ENCODE data around the gene SPTB.

Gene SPTB

GRCh38 chr14:64870160-64870559 is 9.5 kb downstream of the SPTB start:
- Histone ChIP-seq H3K4me1 (ENCODE audit: control insufficient read depth, insufficient read depth, low read depth, low read length) (no peaks in the 10 kb centered on the region), H3K23ac (ENCODE audit: low read length in 2 of 2) (no peak overlapping the region), H3K18ac (ENCODE audit: low read depth in 1 of 2, low read length in 2 of 2) (no peak overlapping the region), H3K4me3 (ENCODE audit: insufficient read depth in 1 of 2, low read depth in 1 of 2, low read length in 2 of 2) (no peak overlapping the region), H2BK12ac (ENCODE audit: low read length in 2 of 2) (no peak overlapping the region), H3K14ac (ENCODE audit: low read length in 2 of 2) (no peak overlapping the region), H2BK5ac (ENCODE audit: low read depth, low read length, poor library complexity, severe bottlenecking) (no peak overlapping the region), H3K79me1 (replicated peaks; ENCODE audit: low read length, poor library complexity, severe bottlenecking) (no peaks in the 10 kb centered on the region), H3K36me3 (ENCODE audit: control insufficient read depth in 1 of 2, insufficient read depth in 2 of 2, low read depth in 1 of 2, low read length in 2 of 2) (no peaks in the 10 kb centered on the region), H3K9me3 (ENCODE audit: control insufficient read depth, low read length) (peaks cover 9% of the 10 kb centered on the region), H4K8ac (ENCODE audit: low read length) (no peak overlapping the region), H3K4ac (ENCODE audit: low read depth in 1 of 2, low read length in 2 of 2) (no peak overlapping the region), H2BK120ac (ENCODE audit: low read depth, low read length) (no peak overlapping the region), H3K27me3 (ENCODE audit: control insufficient read depth in 1 of 2, insufficient read depth in 1 of 2, low read length in 2 of 2) (peaks cover 21 to 48% of the 10 kb centered on the region in 2 experiments), H2AK5ac (ENCODE audit: low read length, severe bottlenecking) (no peak overlapping the region), H2BK15ac (ENCODE audit: low read depth, poor library complexity, severe bottlenecking) (no peak overlapping the region), H3K4me2 (ENCODE audit: low read length, poor library complexity, severe bottlenecking) (no peak overlapping the region), H3K27ac (ENCODE audit: low read length, poor library complexity, severe bottlenecking) (no peak overlapping the region), H2AFZ (ENCODE audit: low read depth, low read length) (no peak overlapping the region), H4K91ac (ENCODE audit: low read length) (no peak overlapping the region), H3K9ac (ENCODE audit: low read length) (no peak overlapping the region)
- WGBS: 94% methylated on average over 2 of the region's 2 CpGs
- no peak for DNase-seq

- no peak overlapping the region for H2BK120ac ChIP-seq (ENCODE audit: low read depth, low read length)
- no peak overlapping the region for H3K18ac ChIP-seq (ENCODE audit: low read depth in 1 of 2, low read length in 2 of 2)
- H3K9ac ChIP-seq (ENCODE audit: low read length): no peak overlapping the region
- H3K23ac ChIP-seq (ENCODE audit: low read length in 2 of 2): no peak overlapping the region
- no peak overlapping the region for H4K91ac ChIP-seq (ENCODE audit: low read length)
- no peak overlapping the region for H3K14ac ChIP-seq (ENCODE audit: low read length in 2 of 2)
- H4K8ac ChIP-seq (ENCODE audit: low read length): no peak overlapping the region
- no peaks in the 10 kb centered on the region for H3K4me1 ChIP-seq (ENCODE audit: control insufficient read depth, insufficient read depth, low read depth, low read length)
- H3K36me3 ChIP-seq (ENCODE audit: control insufficient read depth in 1 of 2, insufficient read depth in 2 of 2, low read depth in 1 of 2, low read length in 2 of 2): no peaks in the 10 kb centered on the region
- H3K27me3 ChIP-seq (ENCODE audit: control insufficient read depth in 1 of 2, insufficient read depth in 1 of 2, low read length in 2 of 2): peaks cover 18 to 51% of the 10 kb centered on the region in 2 experiments
- no peak overlapping the region for H2BK12ac ChIP-seq (ENCODE audit: low read length in 2 of 2)
- H2AK5ac ChIP-seq (ENCODE audit: low read length, severe bottlenecking): no peak overlapping the region
- no CpG with 5 or more reads among the region's 1 CpG for WGBS
- no peak for DNase-seq
- no peak overlapping the region for H2BK15ac ChIP-seq (ENCODE audit: low read depth, poor library complexity, severe bottlenecking)
- H2AFZ ChIP-seq (ENCODE audit: low read depth, low read length): no peak overlapping the region
- H3K27ac ChIP-seq (ENCODE audit: low read length, poor library complexity, severe bottlenecking): no peak overlapping the region
- peaks cover 9% of the 10 kb centered on the region for H3K9me3 ChIP-seq (ENCODE audit: control insufficient read depth, low read length)
- H2BK5ac ChIP-seq (ENCODE audit: low read depth, low read length, poor library complexity, severe bottlenecking): no peak overlapping the region
- no peak overlapping the region for H3K4ac ChIP-seq (ENCODE audit: low read depth in 1 of 2, low read length in 2 of 2)
- no peak overlapping the region for H3K4me2 ChIP-seq (ENCODE audit: low read length, poor library complexity, severe bottlenecking)
- no peaks in the 10 kb centered on the region for H3K79me1 ChIP-seq (replicated peaks; ENCODE audit: low read length, poor library complexity, severe bottlenecking)
- no peak overlapping the region for H3K4me3 ChIP-seq (ENCODE audit: insufficient read depth in 1 of 2, low read depth in 1 of 2, low read length in 2 of 2)
Observed at GRCh38 chr14:64868841-64869240, 10.9 kb downstream of the SPTB start.

DNA sequence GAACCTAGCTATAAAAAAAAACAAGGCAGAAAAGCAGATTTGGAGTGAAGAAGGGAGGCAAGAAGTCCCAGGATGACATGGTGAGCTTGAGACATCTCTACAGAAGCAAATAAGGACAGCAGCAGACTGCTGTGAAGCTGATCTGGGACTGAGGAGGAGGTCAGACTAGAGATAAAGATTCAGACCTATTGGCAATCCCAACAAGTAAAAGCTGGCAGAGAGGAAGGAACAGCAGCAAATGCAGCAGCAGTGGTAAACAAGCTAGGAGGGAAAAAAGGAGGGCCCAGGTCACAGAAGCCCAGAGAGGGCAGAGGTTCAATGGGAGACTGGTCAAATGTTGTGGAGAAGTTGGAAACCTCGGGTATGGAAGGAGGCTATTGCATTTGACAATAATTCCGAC is 11.3 kb downstream of the SPTB start:
- Histone ChIP-seq H3K36me3 (ENCODE audit: control insufficient read depth in 1 of 2, insufficient read depth in 2 of 2, low read depth in 1 of 2, low read length in 2 of 2) (no peaks in the 10 kb centered on the region), H3K27me3 (ENCODE audit: control insufficient read depth in 1 of 2, insufficient read depth in 1 of 2, low read length in 2 of 2) (peaks cover 21 to 56% of the 10 kb centered on the region in 2 experiments), H3K9ac (ENCODE audit: low read length) (no peak overlapping the region), H2AFZ (ENCODE audit: low read depth, low read length) (no peak overlapping the region), H2AK5ac (ENCODE audit: low read length, severe bottlenecking) (no peak overlapping the region), H4K91ac (ENCODE audit: low read length) (no peak overlapping the region), H3K27ac (ENCODE audit: low read length, poor library complexity, severe bottlenecking) (no peak overlapping the region), H2BK120ac (ENCODE audit: low read depth, low read length) (no peak overlapping the region), H2BK12ac (ENCODE audit: low read length in 2 of 2) (no peak overlapping the region), H3K14ac (ENCODE audit: low read length in 2 of 2) (no peak overlapping the region), H3K4me2 (ENCODE audit: low read length, poor library complexity, severe bottlenecking) (no peak overlapping the region), H4K8ac (ENCODE audit: low read length) (no peak overlapping the region), H3K4me1 (ENCODE audit: control insufficient read depth, insufficient read depth, low read depth, low read length) (no peaks in the 10 kb centered on the region), H3K4ac (ENCODE audit: low read depth in 1 of 2, low read length in 2 of 2) (no peak overlapping the region), H2BK15ac (ENCODE audit: low read depth, poor library complexity, severe bottlenecking) (no peak overlapping the region), H3K4me3 (ENCODE audit: insufficient read depth in 1 of 2, low read depth in 1 of 2, low read length in 2 of 2) (no peak overlapping the region), H3K79me1 (replicated peaks; ENCODE audit: low read length, poor library complexity, severe bottlenecking) (no peaks in the 10 kb centered on the region), H2BK5ac (ENCODE audit: low read depth, low read length, poor library complexity, severe bottlenecking) (no peak overlapping the region), H3K9me3 (ENCODE audit: control insufficient read depth, low read length) (peaks cover 9% of the 10 kb centered on the region), H3K18ac (ENCODE audit: low read depth in 1 of 2, low read length in 2 of 2) (no peak overlapping the region), H3K23ac (ENCODE audit: low read length in 2 of 2) (no peak overlapping the region)
- no peak for DNase-seq
- no CpG with 5 or more reads among the region's 2 CpGs for WGBS

DNA sequence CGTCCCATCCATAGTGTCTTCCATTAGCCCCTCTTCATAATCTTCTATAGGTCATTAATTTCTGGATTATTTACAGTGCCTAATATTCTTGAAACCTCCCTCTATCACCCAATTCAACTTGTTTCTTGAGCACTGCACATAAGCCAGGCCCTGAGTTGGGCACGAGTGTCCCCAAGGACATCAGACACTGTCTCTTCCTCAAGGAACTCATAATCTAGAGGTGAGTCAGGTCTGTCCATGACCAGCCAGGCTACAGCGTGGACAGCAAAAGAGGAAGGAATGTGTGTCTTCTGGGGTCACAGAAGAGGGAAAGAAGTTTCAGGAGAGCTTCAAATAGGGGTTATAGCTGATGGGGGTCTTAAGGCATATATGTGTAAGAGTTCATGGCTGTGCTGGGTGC is 12.5 kb downstream of the SPTB start:
- DNase-seq: no peak
- no peaks in the 10 kb centered on the region for H3K36me3 ChIP-seq (ENCODE audit: control insufficient read depth in 1 of 2, insufficient read depth in 2 of 2, low read depth in 1 of 2, low read length in 2 of 2)
- WGBS: 84% methylated on average over 3 of the region's 3 CpGs
- no peak overlapping the region for H2BK12ac ChIP-seq (ENCODE audit: low read length in 2 of 2)
- no peak overlapping the region for H2AFZ ChIP-seq (ENCODE audit: low read depth, low read length)
- H3K23ac ChIP-seq (ENCODE audit: low read length in 2 of 2): no peak overlapping the region
- no peaks in the 10 kb centered on the region for H3K4me1 ChIP-seq (ENCODE audit: control insufficient read depth, insufficient read depth, low read depth, low read length)
- H3K4ac ChIP-seq (ENCODE audit: low read depth in 1 of 2, low read length in 2 of 2): no peak overlapping the region
- H3K27me3 ChIP-seq (ENCODE audit: control insufficient read depth in 1 of 2, insufficient read depth in 1 of 2, low read length in 2 of 2): peaks cover 27 to 60% of the 10 kb centered on the region in 2 experiments
- no peak overlapping the region for H3K18ac ChIP-seq (ENCODE audit: low read depth in 1 of 2, low read length in 2 of 2)
- H3K4me3 ChIP-seq (ENCODE audit: insufficient read depth in 1 of 2, low read depth in 1 of 2, low read length in 2 of 2): no peak overlapping the region
- H3K79me1 ChIP-seq (replicated peaks; ENCODE audit: low read length, poor library complexity, severe bottlenecking): no peaks in the 10 kb centered on the region
- H4K8ac ChIP-seq (ENCODE audit: low read length): no peak overlapping the region
- peaks cover 2% of the 10 kb centered on the region for H3K9me3 ChIP-seq (ENCODE audit: control insufficient read depth, low read length)
- H3K14ac ChIP-seq (ENCODE audit: low read length in 2 of 2): no peak overlapping the region
- no peak overlapping the region for H3K27ac ChIP-seq (ENCODE audit: low read length, poor library complexity, severe bottlenecking)
- no peak overlapping the region for H2AK5ac ChIP-seq (ENCODE audit: low read length, severe bottlenecking)
- no peak overlapping the region for H4K91ac ChIP-seq (ENCODE audit: low read length)
- H2BK5ac ChIP-seq (ENCODE audit: low read depth, low read length, poor library complexity, severe bottlenecking): no peak overlapping the region
- H3K4me2 ChIP-seq (ENCODE audit: low read length, poor library complexity, severe bottlenecking): no peak overlapping the region
- no peak overlapping the region for H2BK120ac ChIP-seq (ENCODE audit: low read depth, low read length)
- no peak overlapping the region for H3K9ac ChIP-seq (ENCODE audit: low read length)
- H2BK15ac ChIP-seq (ENCODE audit: low read depth, poor library complexity, severe bottlenecking): no peak overlapping the region
